Upper lobe of left lung (tissue), 6 donors: Measurements from ENCODE around the gene ASB15. TPM values are rescaled to one million over a fixed set of nuclear protein-coding genes. Genes with fewer than 3 reads are reported as not detected.
A peak's percentile ranks its signal among the peaks of the same experiment; 100 is the strongest.

ENCODE experiments used
- ATAC-seq, 2 donors: fragments of 200-7000 bp; cut with Tn5 transposase; one replicate each; pipeline ENCODE4 v1.9.1; 2022; ENCODE audit warnings: mild to moderate bottlenecking in 2 of 2, moderate library complexity in 2 of 2; ENCODE audit not compliant: low FRiP score in 2 of 2
- DNase-seq, 2 donors: peaks; one replicate each; pipeline ENCODE4 v3.0.0-alpha.2; 2019 to 2020
- H3K27ac ChIP-seq, 4 donors: fragments of 200-600 bp; sonication (generic); one replicate each; pipeline ENCODE4 v1.5.1; 2016 to 2019
- H3K27me3 ChIP-seq, 4 donors: fragments of 200-600 bp; sonication (generic); one replicate each; pipeline ENCODE4 v1.5.1; 2017 to 2019
- H3K36me3 ChIP-seq, 4 donors: fragments of 200-600 bp; sonication (generic); one replicate each; pipeline ENCODE4 v1.5.1; 2016 to 2019
- H3K4me1 ChIP-seq, 4 donors: fragments of 200-600 bp; sonication (generic); one replicate each; pipeline ENCODE4 v1.5.1; 2018 to 2019
- H3K4me3 ChIP-seq, 4 donors: fragments of 200-600 bp; sonication (generic); one replicate each; pipeline ENCODE4 v1.5.1; 2017 to 2019; ENCODE audit warnings: mild to moderate bottlenecking in 2 of 4, moderate library complexity in 1 of 4
- H3K9me3 ChIP-seq, 4 donors: fragments of 200-600 bp; sonication (generic); one replicate each; pipeline ENCODE4 v1.5.1; 2018 to 2019
- CTCF ChIP-seq, 6 experiments: fragments of 450-650 bp in 4 of 6; fragments of 200-600 bp in 2 of 6; sonication (generic) in 2 of 6; IDR thresholded peaks; one replicate each; pipeline ENCODE4 v1.5.1; 2016 to 2019; ENCODE audit warnings: antibody characterized with exemption in 6 of 6
- EP300 ChIP-seq, 4 donors: sonication (generic); formaldehyde crosslinking; IDR thresholded peaks; one replicate each; pipeline ENCODE4 v1.5.1; 2017; ENCODE audit warnings: antibody characterized with exemption in 4 of 4, control low read depth in 2 of 4
- POLR2A ChIP-seq, 4 donors: fragments of 450-650 bp; IDR thresholded peaks; one replicate each; pipeline ENCODE4 v1.5.1; 2016 to 2017; ENCODE audit warnings: antibody characterized with exemption in 4 of 4, mild to moderate bottlenecking in 2 of 4
- POLR2AphosphoS5 ChIP-seq, 2 donors: sonication (generic); formaldehyde crosslinking; IDR thresholded peaks; one replicate each; pipeline ENCODE4 v1.5.1; 2017; ENCODE audit warnings: antibody characterized with exemption in 2 of 2
- WGBS, 2 donors: methylation state at CpG; one replicate each; pipeline ENCODE4 v1.1.5; 2017 to 2018; 5-methylcytosine and 5-hydroxymethylcytosine counted together
- total RNA-seq, 6 donors: library from RNA; depleted of rRNA in 4 of 6; stranded (reverse); fragments of >200 nt in 4 of 6; gene quantifications; one replicate each; pipeline versions ENCODE4 v1.1.0 to v1.2.1, GENCODE V29; 2016 to 2021
- donor health status: DM: no; HTN: no; CAD: no; lungs with moderate emphysema.
- donor health status: DM: no; HTN: yes; CAD: no; lungs with severe emphysema.

Gene ASB15
- total RNA-seq, 6 donors from 2014 or later: not detected

GRCh38 chr7:123635551-123636359 is 34.1 kb downstream of the ASB15 start:
- peak in 1 of 2 donors; percentile 59 for ATAC-seq
- H3K9me3 ChIP-seq: no peaks in the 10 kb centered on the region
- DNase-seq: no peak

GRCh38 chr7:123637203-123637602 is 35.6 kb downstream of the ASB15 start:
- DNase-seq (no peak), ATAC-seq (no peak)
- 63 to 66% methylated on average over 3 of the region's 3 CpGs for WGBS, 2 donors
- no peaks in the 10 kb centered on the region for H3K9me3 ChIP-seq
- H3K4me3 ChIP-seq: no peak overlapping the region
- H3K4me1 ChIP-seq: no peaks in the 10 kb centered on the region
- no peak for TF ChIP-seq POLR2A (IDR thresholded peaks at IDR 0.05)
- TF ChIP-seq CTCF (IDR thresholded peaks at IDR 0.05): no peak
- no peak for TF ChIP-seq POLR2AphosphoS5 (IDR thresholded peaks at IDR 0.05)
- no peak for TF ChIP-seq EP300 (IDR thresholded peaks at IDR 0.05)
- H3K36me3 ChIP-seq: no peaks in the 10 kb centered on the region
- H3K27ac ChIP-seq: no peak overlapping the region
- no peaks in the 10 kb centered on the region for H3K27me3 ChIP-seq

More at GRCh38 chr7:123635551-123636359, 34.1 kb downstream of the ASB15 start:
- H3K27ac ChIP-seq: no peak overlapping the region
- 39 to 43% methylated on average over 4 of the region's 4 CpGs for WGBS, 2 donors
- TF ChIP-seq CTCF (IDR thresholded peaks at IDR 0.05) (peak in 3 of 6 experiments; percentile 21 to 37 (median 26)), EP300 (IDR thresholded peaks at IDR 0.05) (no peak), POLR2AphosphoS5 (IDR thresholded peaks at IDR 0.05) (no peak)
- H3K27me3 ChIP-seq: no peaks in the 10 kb centered on the region
- H3K36me3 ChIP-seq: no peaks in the 10 kb centered on the region
- no peaks in the 10 kb centered on the region for H3K4me1 ChIP-seq
- no peak overlapping the region for H3K4me3 ChIP-seq

- no peaks in the 10 kb centered on the region for H3K4me1 ChIP-seq
- ATAC-seq: no peak
- WGBS, 2 donors: 80 to 87% methylated on average over 2 of the region's 2 CpGs
- H3K36me3 ChIP-seq: no peaks in the 10 kb centered on the region
- no peak overlapping the region for H3K4me3 ChIP-seq
- no peak for DNase-seq
- no peaks in the 10 kb centered on the region for H3K9me3 ChIP-seq
- TF ChIP-seq EP300 (IDR thresholded peaks at IDR 0.05): no peak
- no peak for TF ChIP-seq POLR2AphosphoS5 (IDR thresholded peaks at IDR 0.05)
- TF ChIP-seq CTCF (IDR thresholded peaks at IDR 0.05): no peak
- no peak for TF ChIP-seq POLR2A (IDR thresholded peaks at IDR 0.05)
- H3K27me3 ChIP-seq: no peaks in the 10 kb centered on the region
- no peak overlapping the region for H3K27ac ChIP-seq
Observed at GRCh38 chr7:123637878-123638277, 36.3 kb downstream of the ASB15 start.

GRCh38 chr7:123639631-123640030 is 38.0 kb downstream of the ASB15 start:
- ATAC-seq (no peak), DNase-seq (no peak)
- no peaks in the 10 kb centered on the region for H3K9me3 ChIP-seq
- H3K4me1 ChIP-seq: peaks cover 0 to 4% (median 0%) of the 10 kb centered on the region in 4 donors
- TF ChIP-seq EP300 (IDR thresholded peaks at IDR 0.05) (no peak), CTCF (IDR thresholded peaks at IDR 0.05) (no peak), POLR2A (IDR thresholded peaks at IDR 0.05) (no peak), POLR2AphosphoS5 (IDR thresholded peaks at IDR 0.05) (no peak)
- H3K27me3 ChIP-seq: no peaks in the 10 kb centered on the region
- H3K27ac ChIP-seq: no peak overlapping the region
- H3K36me3 ChIP-seq: no peaks in the 10 kb centered on the region
- no peak overlapping the region for H3K4me3 ChIP-seq
- WGBS, 2 donors: 89 to 96% methylated on average over 2 of the region's 2 CpGs

GRCh38 chr7:123640583-123640982 is 39.0 kb downstream of the ASB15 start:
- Histone ChIP-seq H3K27ac (no peak overlapping the region), H3K36me3 (no peaks in the 10 kb centered on the region), H3K27me3 (no peaks in the 10 kb centered on the region), H3K4me1 (peaks cover 0 to 4% (median 0%) of the 10 kb centered on the region in 4 donors), H3K4me3 (no peak overlapping the region), H3K9me3 (no peaks in the 10 kb centered on the region)
- DNase-seq: no peak
- no peak for ATAC-seq
- no peak for TF ChIP-seq POLR2AphosphoS5 (IDR thresholded peaks at IDR 0.05)
- no peak for TF ChIP-seq POLR2A (IDR thresholded peaks at IDR 0.05)
- TF ChIP-seq CTCF (IDR thresholded peaks at IDR 0.05): no peak
- TF ChIP-seq EP300 (IDR thresholded peaks at IDR 0.05): no peak
